AG09319 (cell line): ENCODE results near the gene FAM50A.

Source experiments
- DNase-seq: peaks from one replicate; pipeline ENCODE4 v3.0.0-alpha.2; 2010; ENCODE audit warnings: low read depth; ENCODE audit errors: extremely low read depth
- TF ChIP-seq, protein P1 (sequence below): IDR thresholded peaks from 2 replicates; pipeline ENCODE4 v1.5.1; 2011; ENCODE audit warnings: low read depth, mild to moderate bottlenecking, inconsistent platforms, low read length, moderate library complexity

The FAM50A gene

GRCh38 chrX:154430916-154431315, 13.0 kb upstream of the FAM50A start:
- TF ChIP-seq, protein P1, sequence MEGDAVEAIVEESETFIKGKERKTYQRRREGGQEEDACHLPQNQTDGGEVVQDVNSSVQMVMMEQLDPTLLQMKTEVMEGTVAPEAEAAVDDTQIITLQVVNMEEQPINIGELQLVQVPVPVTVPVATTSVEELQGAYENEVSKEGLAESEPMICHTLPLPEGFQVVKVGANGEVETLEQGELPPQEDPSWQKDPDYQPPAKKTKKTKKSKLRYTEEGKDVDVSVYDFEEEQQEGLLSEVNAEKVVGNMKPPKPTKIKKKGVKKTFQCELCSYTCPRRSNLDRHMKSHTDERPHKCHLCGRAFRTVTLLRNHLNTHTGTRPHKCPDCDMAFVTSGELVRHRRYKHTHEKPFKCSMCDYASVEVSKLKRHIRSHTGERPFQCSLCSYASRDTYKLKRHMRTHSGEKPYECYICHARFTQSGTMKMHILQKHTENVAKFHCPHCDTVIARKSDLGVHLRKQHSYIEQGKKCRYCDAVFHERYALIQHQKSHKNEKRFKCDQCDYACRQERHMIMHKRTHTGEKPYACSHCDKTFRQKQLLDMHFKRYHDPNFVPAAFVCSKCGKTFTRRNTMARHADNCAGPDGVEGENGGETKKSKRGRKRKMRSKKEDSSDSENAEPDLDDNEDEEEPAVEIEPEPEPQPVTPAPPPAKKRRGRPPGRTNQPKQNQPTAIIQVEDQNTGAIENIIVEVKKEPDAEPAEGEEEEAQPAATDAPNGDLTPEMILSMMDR, result no peak
- no peak for DNase-seq

GRCh38 chrX:154431341-154431740, 12.6 kb upstream of the FAM50A start:
- no peak for DNase-seq
- TF ChIP-seq, protein P1, result no peak

DNA sequence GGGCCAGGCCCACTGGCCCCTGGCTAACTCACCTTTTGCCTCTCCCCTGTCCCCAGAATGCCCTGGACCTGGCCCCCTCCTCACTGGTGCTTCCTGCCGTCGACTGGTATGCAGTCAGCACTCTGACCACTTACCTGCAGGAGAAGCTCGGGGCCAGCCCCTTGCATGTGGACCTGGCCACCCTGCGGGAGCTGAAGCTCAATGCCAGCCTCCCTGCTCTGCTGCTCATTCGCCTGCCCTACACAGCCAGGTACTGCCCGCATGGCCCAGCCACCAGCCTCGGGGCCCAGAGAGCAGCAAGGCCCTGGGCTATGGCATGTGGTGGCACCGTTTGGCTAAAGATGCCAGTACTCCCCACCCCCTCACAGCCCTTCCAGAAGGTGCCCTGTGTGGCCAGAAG, 11.7 kb upstream of the FAM50A start:
- no peak for DNase-seq
- TF ChIP-seq, protein P1, result no peak

DNA sequence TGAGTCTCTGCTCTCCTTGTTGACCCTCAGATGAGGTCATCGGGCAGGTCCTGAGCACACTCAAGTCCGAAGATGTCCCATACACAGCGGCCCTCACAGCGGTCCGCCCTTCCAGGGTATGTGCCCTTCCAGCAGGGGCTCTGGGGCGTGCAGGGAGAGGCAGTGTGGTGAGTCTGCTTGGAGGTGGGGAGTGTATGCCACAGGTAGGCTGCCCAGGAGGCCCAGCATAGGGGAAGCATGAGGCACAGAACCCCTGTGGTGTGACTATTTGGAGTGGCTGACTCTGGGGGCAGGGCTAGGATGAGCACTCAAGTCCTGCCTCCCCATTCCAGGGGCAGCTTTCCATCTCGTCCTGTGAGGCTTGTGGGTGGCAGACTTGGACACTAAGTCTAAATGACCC, 10.3 kb upstream of the FAM50A start:
- TF ChIP-seq, protein P1, result no peak
- no peak for DNase-seq

- TF ChIP-seq, protein P1, result no peak
- DNase-seq, result no peak
These were observed 9.4 kb upstream of the FAM50A start for GRCh38 chrX:154434394-154435168.

GRCh38 chrX:154435171-154435733, 8.7 kb upstream of the FAM50A start:
- DNase-seq, result no peak

More at GRCh38 chrX:154435171-154435733, 8.7 kb upstream of the FAM50A start:
- TF ChIP-seq, protein P1, result no peak
